H1 (cell line): ENCODE data around the gene ZMIZ1. TPM values are rescaled to one million over a fixed set of nuclear protein-coding genes. Genes with fewer than 3 reads are reported as not detected.

Source experiments
- CTCF ChIA-PET: fragments of 300-600 bp; sonication (Branson Sonifier 250); formaldehyde crosslinking; loops from one replicate; lab custom pipeline; 2021; ENCODE audit not compliant: partially characterized antibody; lab: Charles Lee
- POLR2A ChIA-PET: fragments of 300-600 bp; sonication (Branson Sonifier 250); formaldehyde crosslinking; loops from one replicate; lab custom pipeline; 2021; ENCODE audit warnings: inconsistent platforms; ENCODE audit not compliant: partially characterized antibody; lab: Charles Lee
- DNase-seq, 2 experiments: peaks; one replicate each; pipeline versions ENCODE4 v3.0.0 to v3.0.0-alpha.2; 2010 to 2022; ENCODE audit warnings: low spot score in 2 of 2, low read depth in 1 of 2, mixed read lengths in 1 of 2
- FAIRE-seq: peaks from 2 replicates; lab custom pipeline; 2011; peaks lifted over from hg19 to GRCh38; lab: Jason Lieb, UNC
- H2AFZ ChIP-seq: 2 replicates; pipeline ENCODE4 v1.8.1; 2012; ENCODE audit warnings: low read length, inconsistent platforms
- H2AK5ac ChIP-seq: 2 replicates; pipeline ENCODE4 v1.6.1; 2013; ENCODE audit warnings: low read depth, low read length
- H2BK120ac ChIP-seq: replicated peaks from 2 replicates; pipeline ENCODE3; 2013; ENCODE audit warnings: low read depth, low read length, inconsistent platforms
- H2BK12ac ChIP-seq: 2 replicates; pipeline ENCODE4 v1.6.1; 2013; ENCODE audit warnings: low read depth, low read length
- H2BK15ac ChIP-seq: 2 replicates; pipeline ENCODE4 v1.6.1; 2013; ENCODE audit warnings: low read length
- H2BK20ac ChIP-seq: 2 replicates; pipeline ENCODE4 v1.6.1; 2013; ENCODE audit warnings: low read length
- H2BK5ac ChIP-seq: 2 replicates; pipeline ENCODE4 v1.6.1; 2013; ENCODE audit warnings: low read depth, low read length
- H3K14ac ChIP-seq: 2 replicates; pipeline ENCODE4 v1.6.1; 2013; ENCODE audit warnings: inconsistent platforms; ENCODE audit not compliant: insufficient read length
- H3K18ac ChIP-seq: 2 replicates; pipeline ENCODE4 v1.6.1; 2013; ENCODE audit warnings: low read length; ENCODE audit errors: extremely low read depth
- H3K23ac ChIP-seq: 2 replicates; pipeline ENCODE4 v1.6.1; 2013; ENCODE audit warnings: inconsistent platforms; ENCODE audit not compliant: insufficient read length
- H3K23me2 ChIP-seq: 2 replicates; pipeline ENCODE4 v1.6.1; 2013; ENCODE audit warnings: low read depth, low read length
- H3K27ac ChIP-seq: 2 replicates; pipeline ENCODE4 v1.6.1; 2011; ENCODE audit warnings: low read depth, low read length, inconsistent platforms
- H3K27me3 ChIP-seq, 4 experiments: replicated peaks in 1 of 4; 1 replicate in 1 of 4; 2 replicates in 3 of 4; pipeline versions ENCODE4 v1.6.1 to v1.8.1; 2011 to 2013; ENCODE audit warnings: low read length in 3 of 4, mild to moderate bottlenecking in 3 of 4, inconsistent platforms in 2 of 4, mixed read lengths in 2 of 4, moderate library complexity in 1 of 4; ENCODE audit not compliant: control insufficient read depth in 3 of 4, insufficient read depth in 3 of 4; ENCODE audit errors: extremely low read depth in 1 of 4
- H3K36me3 ChIP-seq, 4 experiments: 2 replicates each; pipeline versions ENCODE4 v1.6.1 to v1.8.1; 2011 to 2013; ENCODE audit warnings: mild to moderate bottlenecking in 4 of 4, low read length in 3 of 4, moderate library complexity in 2 of 4, control low read depth in 1 of 4, inconsistent platforms in 1 of 4; ENCODE audit not compliant: insufficient read depth in 4 of 4, control insufficient read depth in 2 of 4
- H3K4ac ChIP-seq: replicated peaks from 2 replicates; pipeline ENCODE3; 2013; ENCODE audit warnings: low read length, low read depth, mixed read lengths, inconsistent platforms; ENCODE audit not compliant: insufficient read length
- H3K4me1 ChIP-seq, 4 experiments: replicated peaks in 1 of 4; 1 replicate in 1 of 4; 2 replicates in 3 of 4; pipeline versions ENCODE4 v1.6.1 to v1.8.1; 2011 to 2013; ENCODE audit warnings: low read length in 3 of 4, inconsistent platforms in 2 of 4, mixed read lengths in 1 of 4; ENCODE audit not compliant: insufficient read depth in 4 of 4, control insufficient read depth in 3 of 4
- H3K4me2 ChIP-seq, 2 experiments: 2 replicates each; pipeline versions ENCODE4 v1.6.1 to v1.8.1; 2011 to 2013; ENCODE audit warnings: low read depth in 2 of 2, low read length in 2 of 2, control low read depth in 1 of 2, inconsistent platforms in 1 of 2, mild to moderate bottlenecking in 1 of 2; ENCODE audit not compliant: insufficient read depth in 1 of 2
- H3K4me3 ChIP-seq, 4 experiments: fragments of 200-600, 300-600 bp in 1 of 4; sonication (generic), shearing (Covaris generic), sonication (Bioruptor Twin) in 1 of 4; 2 replicates each; pipeline versions ENCODE4 v1.5.1 to v1.8.1; 2011 to 2016; ENCODE audit warnings: low read length in 4 of 4, low read depth in 3 of 4, control low read depth in 2 of 4, inconsistent platforms in 2 of 4, mild to moderate bottlenecking in 2 of 4, mixed read lengths in 1 of 4, moderate library complexity in 1 of 4; ENCODE audit not compliant: insufficient read depth in 2 of 4; ENCODE audit errors: extremely low read depth in 1 of 4
- H3K56ac ChIP-seq: replicated peaks from 2 replicates; pipeline ENCODE3; 2013; ENCODE audit warnings: low read depth, mild to moderate bottlenecking, mixed read lengths, low read length, inconsistent platforms; ENCODE audit not compliant: insufficient read length
- H3K79me1 ChIP-seq: 2 replicates; pipeline ENCODE4 v1.6.1; 2013; ENCODE audit warnings: low read depth, low read length, control low read depth
- H3K79me2 ChIP-seq, 2 experiments: 2 replicates each; pipeline versions ENCODE4 v1.6.1 to v1.8.1; 2012 to 2013; ENCODE audit warnings: low read length in 2 of 2, mild to moderate bottlenecking in 2 of 2, inconsistent platforms in 1 of 2; ENCODE audit not compliant: insufficient read depth in 2 of 2, control insufficient read depth in 1 of 2
- H3K9ac ChIP-seq, 4 experiments: replicated peaks in 1 of 4; 1 replicate in 1 of 4; 2 replicates in 3 of 4; pipeline versions ENCODE4 v1.6.1 to v1.8.1; 2011 to 2013; ENCODE audit warnings: low read depth in 3 of 4, low read length in 3 of 4, control low read depth in 2 of 4, mild to moderate bottlenecking in 2 of 4, moderate library complexity in 2 of 4, inconsistent platforms in 1 of 4; ENCODE audit errors: extremely low read depth in 1 of 4
- H3K9me3 ChIP-seq, 2 experiments: 2 replicates each; pipeline versions ENCODE4 v1.6.1 to v1.8.1; 2012 to 2013; ENCODE audit warnings: mild to moderate bottlenecking in 2 of 2, moderate library complexity in 2 of 2, control low read depth in 1 of 2, inconsistent platforms in 1 of 2, low read depth in 1 of 2, low read length in 1 of 2, mixed read lengths in 1 of 2; ENCODE audit not compliant: insufficient read depth in 2 of 2
- H4K20me1 ChIP-seq, 2 experiments: replicated peaks in 1 of 2; 2 replicates each; pipeline versions ENCODE3 to v1.8.1; 2011 to 2013; ENCODE audit warnings: inconsistent platforms in 2 of 2, low read length in 2 of 2, mild to moderate bottlenecking in 1 of 2; ENCODE audit not compliant: insufficient read depth in 2 of 2, control insufficient read depth in 1 of 2
- H4K5ac ChIP-seq: 2 replicates; pipeline ENCODE4 v1.6.1; 2013; ENCODE audit warnings: low read length, low read depth, mixed read lengths, inconsistent platforms; ENCODE audit not compliant: insufficient read length
- H4K8ac ChIP-seq: 2 replicates; pipeline ENCODE4 v1.8.0; 2013; ENCODE audit warnings: mild to moderate bottlenecking, moderate library complexity, low read length, inconsistent platforms; ENCODE audit not compliant: insufficient read depth; ENCODE audit errors: extremely low read depth
- H4K91ac ChIP-seq: replicated peaks from 2 replicates; pipeline ENCODE3; 2013; ENCODE audit warnings: low read length, mixed read lengths, inconsistent platforms; ENCODE audit not compliant: insufficient read length
- CHD2 ChIP-seq: IDR thresholded peaks from 2 replicates; pipeline ENCODE4 v1.6.1; 2012; ENCODE audit warnings: low read length, improper control_type of control experiment
- EP300 ChIP-seq, 2 experiments: IDR thresholded peaks; 1 replicate in 1 of 2; 2 replicates in 1 of 2; pipeline ENCODE4 v1.6.1; 2011 to 2012; ENCODE audit warnings: low read depth in 2 of 2, low read length in 2 of 2, mild to moderate bottlenecking in 2 of 2, borderline replicate concordance in 1 of 2, inconsistent platforms in 1 of 2, moderate library complexity in 1 of 2
- JUN ChIP-seq: IDR thresholded peaks from 2 replicates; pipeline ENCODE4 v1.6.1; 2011; ENCODE audit warnings: low read depth, mild to moderate bottlenecking, improper control_type of control experiment, low read length
- NANOG ChIP-seq: IDR thresholded peaks from 2 replicates; pipeline ENCODE4 v1.6.1; 2011; ENCODE audit warnings: low read length, low read depth, mild to moderate bottlenecking, inconsistent platforms; ENCODE audit not compliant: insufficient read depth, poor library complexity, severe bottlenecking
- RNF2 ChIP-seq: fragments of 200-900, 300-1000 bp; sonication (generic); IDR thresholded peaks from 2 replicates; pipeline ENCODE4 v1.7.1; 2016; ENCODE audit warnings: borderline replicate concordance, low read depth, mild to moderate bottlenecking, antibody characterized with exemption, low read length; ENCODE audit not compliant: poor library complexity, severe bottlenecking; ENCODE audit errors: missing control alignments
- SIX5 ChIP-seq: IDR thresholded peaks from 2 replicates; pipeline ENCODE4 v1.6.1; 2011; ENCODE audit warnings: mild to moderate bottlenecking, low read depth, low read length
- YY1 ChIP-seq: IDR thresholded peaks from 2 replicates; pipeline ENCODE4 v1.6.1; 2011; ENCODE audit warnings: low read depth, mild to moderate bottlenecking, low read length
- whole genome bisulfite sequencing, 2 experiments: shearing (Covaris generic) in 1 of 2; methylation state at CpG; one replicate each; pipeline versions ENCODE4 v1.1.6 to v1.1.7; 2013 to 2015; ENCODE audit warnings: low lambda C conversion rate in 2 of 2, mixed read lengths in 2 of 2, inconsistent platforms in 1 of 2, low coverage in 1 of 2, missing lambda C conversion rate in 1 of 2; ENCODE audit not compliant: insufficient replicate concordance in 2 of 2, insufficient coverage in 1 of 2, insufficient read length in 1 of 2; ENCODE audit errors: extremely low coverage in 1 of 2, missing lambda C conversion rate in 1 of 2; 5-methylcytosine and 5-hydroxymethylcytosine counted together
- polyA plus RNA-seq, 7 experiments: library from polyadenylated mRNA; depleted of rRNA in 3 of 7; stranded (reverse) in 5 of 7; unstranded in 2 of 7; fragments of >200 nt in 5 of 7; fragments of 200-250 nt in 2 of 7; gene quantifications; 1 replicate in 5 of 7; 2 replicates in 1 of 7; 4 replicates in 1 of 7; pipeline versions ENCODE4 v1.2.1 to v1.2.3, GENCODE V29; 2011 to 2013; ENCODE audit warnings: missing spikeins in 2 of 7, mixed read lengths in 2 of 7
- total RNA-seq: library from RNA; stranded (reverse); fragmentation: NEBNext Ultra II Directional; extraction: Animal tissue kit (Norgen Biotek cat#: 25700); gene quantifications from 2 replicates; pipeline ENCODE4 v1.2.1, GENCODE V29; 2021
- TF ChIP-seq, protein P1 (sequence below): IDR thresholded peaks from 2 replicates; pipeline ENCODE4 v1.6.1; 2012; ENCODE audit warnings: inconsistent platforms

The ZMIZ1 gene
- total and polyA plus RNA-seq, 2 of the 8 experiments (the other 6 are each of a cell fraction or from before 2014, with no cell fraction given): 8.1 to 28.0 TPM

DNA sequence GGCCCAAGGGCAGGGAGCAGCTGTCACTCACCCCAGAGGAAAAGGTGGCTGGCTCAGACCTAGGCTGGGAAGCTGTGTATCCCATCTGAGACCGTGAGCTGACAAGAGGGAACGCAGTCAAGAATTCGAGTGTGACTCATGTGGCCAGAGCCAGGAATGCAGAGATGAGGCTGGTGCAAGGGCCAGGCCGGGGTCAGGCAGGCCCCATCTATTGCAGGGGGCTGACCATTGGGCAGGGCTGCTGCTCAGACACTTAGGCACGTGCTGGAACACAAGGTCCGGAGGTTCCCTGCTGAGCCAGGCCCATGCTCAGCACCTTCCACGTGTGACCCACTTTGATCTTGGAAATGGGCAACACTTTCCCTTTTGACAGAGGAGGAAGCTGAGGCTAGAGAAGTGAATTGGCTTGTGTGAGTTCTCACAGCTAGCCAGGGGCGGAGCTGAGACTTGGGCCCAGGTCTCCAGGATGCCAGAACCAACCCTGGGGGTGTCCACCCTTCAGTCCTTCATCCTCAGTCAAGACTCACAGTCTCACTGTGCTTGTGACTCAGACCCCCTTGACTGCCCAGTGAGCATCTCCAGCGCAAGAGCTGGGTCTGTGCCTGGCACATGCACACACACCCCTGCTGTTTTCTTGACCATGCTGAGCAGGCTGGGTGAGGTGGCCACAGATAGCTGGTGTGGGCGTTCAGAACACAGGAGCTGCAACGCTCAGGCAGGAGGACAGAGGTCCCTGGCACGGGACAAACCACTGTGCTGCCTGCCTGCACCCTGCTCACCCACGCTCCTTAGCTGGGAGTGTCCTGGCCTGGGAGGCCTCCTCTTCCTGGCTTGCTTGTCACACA, 230.9 kb downstream of the ZMIZ1 start:
- 86% methylated on average over 13 of the region's 13 CpGs; no CpG with 5 or more reads in 1 of the 2 experiments for WGBS, 2 experiments
- no peak overlapping the region for H2BK12ac ChIP-seq
- H3K27ac ChIP-seq: no peak overlapping the region
- H3K79me1 ChIP-seq: peaks cover 4% of the 10 kb centered on the region; the same call in 1 of the 2 replicates
- POLR2A ChIA-PET: interaction anchor here (1.3 kb wide), 1 partner anchor 11 kb away, joined by 3 read pairs; no protein-coding TSS in a partner anchor
- peaks cover 13 to 57% (median 40%) of the 10 kb centered on the region in 4 experiments; a peak in 5 of 8 replicates for H3K36me3 ChIP-seq
- no peak overlapping the region for H3K4me3 ChIP-seq
- peaks cover 0 to 3% of the 10 kb centered on the region in 2 experiments for H4K20me1 ChIP-seq
- H3K23ac ChIP-seq: no peak overlapping the region
- H2AFZ ChIP-seq: no peak overlapping the region
- no peak for FAIRE-seq
- H3K56ac ChIP-seq: no peak overlapping the region
- H2BK15ac ChIP-seq: no peak overlapping the region
- H2BK20ac ChIP-seq: no peak overlapping the region
- H2BK120ac ChIP-seq: no peak overlapping the region
- no peaks in the 10 kb centered on the region for H3K79me2 ChIP-seq
- no peaks in the 10 kb centered on the region for H3K23me2 ChIP-seq
- H3K9ac ChIP-seq: no peak overlapping the region
- H3K9me3 ChIP-seq: no peaks in the 10 kb centered on the region
- CTCF ChIA-PET: interaction anchor here (0.7 to 1.3 kb wide), 2 partner anchors 18 to 168 kb away, joined by 3 to 4 read pairs; no protein-coding TSS in a partner anchor
- no peak overlapping the region for H4K5ac ChIP-seq
- H4K8ac ChIP-seq: no peak overlapping the region; the same call in 1 of the 2 replicates
- H3K4ac ChIP-seq: no peak overlapping the region
- H4K91ac ChIP-seq: no peak overlapping the region
- no peaks in the 10 kb centered on the region for H3K27me3 ChIP-seq
- no peaks in the 10 kb centered on the region for H3K4me1 ChIP-seq
- no peak overlapping the region for H2AK5ac ChIP-seq
- DNase-seq: no peak
- no peak overlapping the region for H3K18ac ChIP-seq
- H3K14ac ChIP-seq: no peak overlapping the region
- no peak overlapping the region for H3K4me2 ChIP-seq
- no peak overlapping the region for H2BK5ac ChIP-seq
- TF ChIP-seq JUN (no peak), EP300 (IDR thresholded peaks at IDR 0.05; ENCODE audit: borderline replicate concordance in 1 of 2, low read depth in 2 of 2, low read length in 2 of 2) (no peak), NANOG (no peak), RNF2 (no peak), SIX5 (no peak), YY1 (no peak), CHD2 (no peak)
- TF ChIP-seq, protein P1, sequence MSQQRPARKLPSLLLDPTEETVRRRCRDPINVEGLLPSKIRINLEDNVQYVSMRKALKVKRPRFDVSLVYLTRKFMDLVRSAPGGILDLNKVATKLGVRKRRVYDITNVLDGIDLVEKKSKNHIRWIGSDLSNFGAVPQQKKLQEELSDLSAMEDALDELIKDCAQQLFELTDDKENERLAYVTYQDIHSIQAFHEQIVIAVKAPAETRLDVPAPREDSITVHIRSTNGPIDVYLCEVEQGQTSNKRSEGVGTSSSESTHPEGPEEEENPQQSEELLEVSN: no peak
